ACC112 (cell line): ENCODE measurements around the gene ZDHHC19.
"Not testable (repeated sequence)": the region's sequence is repeated elsewhere in the genome, so short reads cannot be mapped to it uniquely, and the experiment has no call there.

Source experiments
- H2AFZ ChIP-seq: fragments of 200-600 bp; sonication (generic); one replicate; pipeline ENCODE4 v1.6.0; 2017; ENCODE audit warnings: antibody characterized with exemption, low read length; ENCODE audit not compliant: unreplicated experiment
- H3K27ac ChIP-seq: fragments of 200-600 bp; sonication (generic); 2 replicates; pipeline ENCODE4 v1.5.1; 2014; ENCODE audit warnings: low read depth, mild to moderate bottlenecking, antibody characterized with exemption, low read length, moderate library complexity
- H3K27me3 ChIP-seq: fragments of 200-600 bp; sonication (generic); 2 replicates; pipeline ENCODE4 v1.6.1; 2014; ENCODE audit warnings: mild to moderate bottlenecking, antibody characterized with exemption, low read length, moderate library complexity, mixed read lengths; ENCODE audit not compliant: insufficient read depth
- H3K36me3 ChIP-seq: fragments of 200-600 bp; sonication (generic); 2 replicates; pipeline ENCODE4 v1.6.1; 2016; ENCODE audit warnings: mild to moderate bottlenecking, antibody characterized with exemption, low read length, moderate library complexity, mixed read lengths; ENCODE audit not compliant: insufficient read depth
- H3K4me1 ChIP-seq: fragments of 200-600 bp; sonication (generic); one replicate; pipeline ENCODE4 v1.6.1; 2016; ENCODE audit warnings: low read length, mixed read lengths; ENCODE audit not compliant: insufficient read depth, unreplicated experiment, control insufficient read depth
- H3K4me3 ChIP-seq: fragments of 200-600 bp; sonication (generic); 2 replicates; pipeline ENCODE4 v1.5.1; 2014; ENCODE audit warnings: mild to moderate bottlenecking, low read depth, low read length
- H3K79me2 ChIP-seq: fragments of 200-600 bp; sonication (generic); one replicate; pipeline ENCODE4 v1.6.0; 2016; ENCODE audit warnings: low read length; ENCODE audit not compliant: control insufficient read depth, unreplicated experiment, insufficient read depth

Gene ZDHHC19

GRCh38 chr3:196210673-196211556 is at the start of gene ZDHHC19:
TSS of gene ZDHHC19 (minus strand) at chr3:196211400. CDS start at chr3:196211315, 85 bp downstream.
- no peak within 1 kb of the TSS for H3K27ac ChIP-seq

GRCh38 chr3:196260784-196261183 is 49.6 kb upstream of the ZDHHC19 start:
- Histone ChIP-seq H3K36me3 (peaks cover 22% of the 10 kb centered on the region), H3K27ac (no peak overlapping the region), H2AFZ (no peak overlapping the region), H3K4me3 (no peak overlapping the region), H3K27me3 (no peaks in the 10 kb centered on the region), H3K4me1 (no peaks in the 10 kb centered on the region), H3K79me2 (peaks cover 28% of the 10 kb centered on the region)

More at GRCh38 chr3:196210673-196211556, at the start of gene ZDHHC19:
- Histone ChIP-seq H3K36me3 (no peaks in the 10 kb centered on the region), H3K4me3 (no peak within 1 kb of the TSS), H3K4me1 (no peaks in the 10 kb centered on the region), H3K27me3 (no peaks in the 10 kb centered on the region), H2AFZ (no peak within 1 kb of the TSS), H3K79me2 (no peaks in the 10 kb centered on the region)

- Histone ChIP-seq H3K27ac (no peak overlapping the region), H3K79me2 (peaks cover 11% of the 10 kb centered on the region), H2AFZ (no peak overlapping the region), H3K36me3 (peaks cover 13% of the 10 kb centered on the region), H3K4me3 (no peak overlapping the region), H3K4me1 (no peaks in the 10 kb centered on the region), H3K27me3 (no peaks in the 10 kb centered on the region)
These were observed 44.6 kb upstream of the ZDHHC19 start for GRCh38 chr3:196255776-196256175.

- peaks cover 10% of the 10 kb centered on the region for H3K79me2 ChIP-seq
- peaks cover 12% of the 10 kb centered on the region; the same call in 1 of the 2 replicates for H3K36me3 ChIP-seq
- H3K27me3 ChIP-seq, result no peaks in the 10 kb centered on the region
- no peak overlapping the region for H3K4me3 ChIP-seq
- H3K27ac ChIP-seq, result no peak overlapping the region
- no peaks in the 10 kb centered on the region for H3K4me1 ChIP-seq
- no peak overlapping the region for H2AFZ ChIP-seq
These were observed 43.4 kb upstream of the ZDHHC19 start for GRCh38 chr3:196254376-196255283.

- Histone ChIP-seq H3K27me3 (no peaks in the 10 kb centered on the region), H3K4me1 (no peaks in the 10 kb centered on the region), H3K79me2 (peaks cover 6% of the 10 kb centered on the region), H2AFZ (no peak overlapping the region), H3K36me3 (peaks cover 23% of the 10 kb centered on the region; the same call in 1 of the 2 replicates), H3K4me3 (no peak overlapping the region), H3K27ac (no peak overlapping the region)
These were observed 40.7 kb upstream of the ZDHHC19 start for GRCh38 chr3:196251918-196252317.

GRCh38 chr3:196246612-196247308 is 35.6 kb upstream of the ZDHHC19 start:
- no peak overlapping the region for H2AFZ ChIP-seq
- peak overlapping the region; percentile 23; the same call in 1 of the 2 replicates for H3K27ac ChIP-seq
- no peaks in the 10 kb centered on the region for H3K27me3 ChIP-seq
- no peak overlapping the region for H3K4me3 ChIP-seq
- no peaks in the 10 kb centered on the region for H3K4me1 ChIP-seq
- H3K36me3 ChIP-seq, result peaks cover 34% of the 10 kb centered on the region
- H3K79me2 ChIP-seq, result peaks cover 6% of the 10 kb centered on the region

GRCh38 chr3:196244166-196244565 is 33.0 kb upstream of the ZDHHC19 start:
- H3K27me3 ChIP-seq, H3K4me3 ChIP-seq, H3K79me2 ChIP-seq, H3K27ac ChIP-seq, H2AFZ ChIP-seq, H3K4me1 ChIP-seq: not testable (repeated sequence)
- H3K36me3 ChIP-seq, result peaks cover 39% of the 10 kb centered on the region

GRCh38 chr3:196241704-196242103 is 30.5 kb upstream of the ZDHHC19 start:
- Histone ChIP-seq H3K36me3 (peaks cover 29% of the 10 kb centered on the region), H3K27me3 (no peaks in the 10 kb centered on the region), H3K4me1 (peaks cover 4% of the 10 kb centered on the region), H2AFZ (no peak overlapping the region), H3K4me3 (no peak overlapping the region), H3K79me2 (no peaks in the 10 kb centered on the region), H3K27ac (no peak overlapping the region)

- no peak overlapping the region for H2AFZ ChIP-seq
- no peak overlapping the region for H3K4me3 ChIP-seq
- H3K4me1 ChIP-seq, result peaks cover 4% of the 10 kb centered on the region
- peaks cover 20% of the 10 kb centered on the region for H3K36me3 ChIP-seq
- H3K79me2 ChIP-seq, result no peaks in the 10 kb centered on the region
- H3K27ac ChIP-seq, result no peak overlapping the region
- H3K27me3 ChIP-seq, result no peaks in the 10 kb centered on the region
These were observed 29.2 kb upstream of the ZDHHC19 start for GRCh38 chr3:196240424-196240823.
